SK-N-SH treated with all-trans-retinoic acid at 6 μM for 48 hours (cell line): ENCODE measurements around the gene GRIK4.

ENCODE experiments used
- ATAC-seq: fragments of 200-7000 bp; cut with Tn5 transposase; 3 replicates; pipeline ENCODE4 v1.9.1; 2020; ENCODE audit warnings: mild to moderate bottlenecking, moderate library complexity
- ARNTL ChIP-seq: fragments of 450-650 bp; formaldehyde crosslinking; IDR thresholded peaks from 2 replicates; pipeline ENCODE4 v1.5.0; 2020; ENCODE audit warnings: low read depth, mild to moderate bottlenecking, moderate library complexity, borderline replicate concordance
- CSDC2 ChIP-seq: fragments of 250-450 bp; sonication (Bioruptor Pico); IDR thresholded peaks from 2 replicates; pipeline ENCODE4 v1.5.0; 2020; ENCODE audit warnings: mild to moderate bottlenecking, moderate library complexity
- GLIS3 ChIP-seq: fragments of 250-450 bp; sonication (Bioruptor Pico); IDR thresholded peaks from 2 replicates; pipeline ENCODE4 v1.5.0; 2020; ENCODE audit warnings: mild to moderate bottlenecking, moderate library complexity
- ISL1 ChIP-seq: fragments of 250-450 bp; sonication (Bioruptor Pico); IDR thresholded peaks from 2 replicates; pipeline ENCODE4 v2.1.2; 2022; ENCODE audit warnings: mild to moderate bottlenecking, moderate library complexity
- OSR1 ChIP-seq: fragments of 250-450 bp; sonication (Bioruptor Pico); IDR thresholded peaks from 2 replicates; pipeline ENCODE4 v1.8.0; 2022; ENCODE audit warnings: moderate library complexity, mild to moderate bottlenecking, inconsistent platforms
- PATZ1 ChIP-seq: fragments of 250-450 bp; sonication (Bioruptor Pico); IDR thresholded peaks from 2 replicates; pipeline ENCODE4 v1.8.0; 2020; ENCODE audit warnings: mild to moderate bottlenecking, moderate library complexity, borderline replicate concordance
- PPARA ChIP-seq: fragments of 250-450 bp; sonication (Bioruptor Pico); IDR thresholded peaks from 2 replicates; pipeline ENCODE4 v1.5.0; 2020; ENCODE audit warnings: mild to moderate bottlenecking, borderline replicate concordance
- RARB ChIP-seq: fragments of 250-450 bp; sonication (Bioruptor Pico); IDR thresholded peaks from 2 replicates; pipeline ENCODE4 v1.8.0; 2021; ENCODE audit warnings: mild to moderate bottlenecking, moderate library complexity
- SNAI2 ChIP-seq: fragments of 250-450 bp; sonication (Bioruptor Pico); IDR thresholded peaks from 2 replicates; pipeline ENCODE4 v1.5.0; 2020; ENCODE audit warnings: mild to moderate bottlenecking, moderate library complexity
- TCF4 ChIP-seq: fragments of 250-450 bp; sonication (Bioruptor Pico); IDR thresholded peaks from 2 replicates; pipeline ENCODE4 v1.8.0; 2021; ENCODE audit warnings: mild to moderate bottlenecking, moderate library complexity, borderline replicate concordance
- TOX ChIP-seq: fragments of 250-450 bp; sonication (Bioruptor Pico); IDR thresholded peaks from 2 replicates; pipeline ENCODE4 v1.8.0; 2021; ENCODE audit warnings: mild to moderate bottlenecking, moderate library complexity, borderline replicate concordance
- ZFP3 ChIP-seq: fragments of 250-450 bp; sonication (Bioruptor Pico); IDR thresholded peaks from 2 replicates; pipeline ENCODE4 v1.5.0; 2020; ENCODE audit warnings: mild to moderate bottlenecking, moderate library complexity
- ZNF565 ChIP-seq: fragments of 450-650 bp; formaldehyde crosslinking; conservative IDR thresholded peaks from 2 replicates; pipeline ENCODE4 v1.5.0; 2020; ENCODE audit warnings: low read depth, mild to moderate bottlenecking, moderate library complexity
- ZNF70 ChIP-seq: fragments of 450-650 bp; formaldehyde crosslinking; IDR thresholded peaks from 2 replicates; pipeline ENCODE4 v1.5.0; 2020; ENCODE audit warnings: mild to moderate bottlenecking, moderate library complexity
- ZNF8 ChIP-seq: fragments of 450-650 bp; formaldehyde crosslinking; IDR thresholded peaks from 2 replicates; pipeline ENCODE4 v1.5.0; 2020; ENCODE audit warnings: mild to moderate bottlenecking, moderate library complexity
- TF ChIP-seq, protein P1 (sequence below): fragments of 250-450 bp; sonication (Bioruptor Pico); IDR thresholded peaks from 2 replicates; pipeline ENCODE4 v1.5.0; 2020; ENCODE audit warnings: mild to moderate bottlenecking, moderate library complexity
- TF ChIP-seq, protein P2 (sequence below): fragments of 250-450 bp; sonication (Bioruptor Pico); IDR thresholded peaks from 2 replicates; pipeline ENCODE4 v1.5.1; 2021; ENCODE audit warnings: mild to moderate bottlenecking, moderate library complexity

The GRIK4 gene

GRCh38 chr11:120682332-120682649, 170.7 kb downstream of the GRIK4 start:
- ATAC-seq = no peak
- TF ChIP-seq, protein P1, sequence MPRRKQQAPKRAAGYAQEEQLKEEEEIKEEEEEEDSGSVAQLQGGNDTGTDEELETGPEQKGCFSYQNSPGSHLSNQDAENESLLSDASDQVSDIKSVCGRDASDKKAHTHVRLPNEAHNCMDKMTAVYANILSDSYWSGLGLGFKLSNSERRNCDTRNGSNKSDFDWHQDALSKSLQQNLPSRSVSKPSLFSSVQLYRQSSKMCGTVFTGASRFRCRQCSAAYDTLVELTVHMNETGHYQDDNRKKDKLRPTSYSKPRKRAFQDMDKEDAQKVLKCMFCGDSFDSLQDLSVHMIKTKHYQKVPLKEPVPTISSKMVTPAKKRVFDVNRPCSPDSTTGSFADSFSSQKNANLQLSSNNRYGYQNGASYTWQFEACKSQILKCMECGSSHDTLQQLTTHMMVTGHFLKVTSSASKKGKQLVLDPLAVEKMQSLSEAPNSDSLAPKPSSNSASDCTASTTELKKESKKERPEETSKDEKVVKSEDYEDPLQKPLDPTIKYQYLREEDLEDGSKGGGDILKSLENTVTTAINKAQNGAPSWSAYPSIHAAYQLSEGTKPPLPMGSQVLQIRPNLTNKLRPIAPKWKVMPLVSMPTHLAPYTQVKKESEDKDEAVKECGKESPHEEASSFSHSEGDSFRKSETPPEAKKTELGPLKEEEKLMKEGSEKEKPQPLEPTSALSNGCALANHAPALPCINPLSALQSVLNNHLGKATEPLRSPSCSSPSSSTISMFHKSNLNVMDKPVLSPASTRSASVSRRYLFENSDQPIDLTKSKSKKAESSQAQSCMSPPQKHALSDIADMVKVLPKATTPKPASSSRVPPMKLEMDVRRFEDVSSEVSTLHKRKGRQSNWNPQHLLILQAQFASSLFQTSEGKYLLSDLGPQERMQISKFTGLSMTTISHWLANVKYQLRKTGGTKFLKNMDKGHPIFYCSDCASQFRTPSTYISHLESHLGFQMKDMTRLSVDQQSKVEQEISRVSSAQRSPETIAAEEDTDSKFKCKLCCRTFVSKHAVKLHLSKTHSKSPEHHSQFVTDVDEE = no peak
- TF ChIP-seq ZNF565 (CRISPR knock-in tag) (no peak), OSR1 (no peak), ZNF8 (CRISPR knock-in tag) (no peak), ARNTL (CRISPR knock-in tag) (no peak)

- no peak for ATAC-seq
- no peak for TF ChIP-seq CSDC2 (CRISPR knock-in tag)
- TF ChIP-seq TCF4 (CRISPR knock-in tag) = no peak
- TF ChIP-seq PATZ1 (CRISPR knock-in tag) = no peak
- TF ChIP-seq, protein P2, sequence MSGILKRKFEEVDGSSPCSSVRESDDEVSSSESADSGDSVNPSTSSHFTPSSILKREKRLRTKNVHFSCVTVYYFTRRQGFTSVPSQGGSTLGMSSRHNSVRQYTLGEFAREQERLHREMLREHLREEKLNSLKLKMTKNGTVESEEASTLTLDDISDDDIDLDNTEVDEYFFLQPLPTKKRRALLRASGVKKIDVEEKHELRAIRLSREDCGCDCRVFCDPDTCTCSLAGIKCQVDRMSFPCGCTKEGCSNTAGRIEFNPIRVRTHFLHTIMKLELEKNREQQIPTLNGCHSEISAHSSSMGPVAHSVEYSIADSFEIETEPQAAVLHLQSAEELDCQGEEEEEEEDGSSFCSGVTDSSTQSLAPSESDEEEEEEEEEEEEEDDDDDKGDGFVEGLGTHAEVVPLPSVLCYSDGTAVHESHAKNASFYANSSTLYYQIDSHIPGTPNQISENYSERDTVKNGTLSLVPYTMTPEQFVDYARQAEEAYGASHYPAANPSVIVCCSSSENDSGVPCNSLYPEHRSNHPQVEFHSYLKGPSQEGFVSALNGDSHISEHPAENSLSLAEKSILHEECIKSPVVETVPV (CRISPR knock-in tag) = no peak
- no peak for TF ChIP-seq SNAI2 (CRISPR knock-in tag)
- no peak for TF ChIP-seq ISL1
- TF ChIP-seq ZNF70 = no peak
- TF ChIP-seq PPARA = no peak
- TF ChIP-seq RARB (CRISPR knock-in tag) = no peak
- no peak for TF ChIP-seq GLIS3
- TF ChIP-seq ARNTL (CRISPR knock-in tag) = no peak
- TF ChIP-seq, protein P1 = no peak
Measured at GRCh38 chr11:120682866-120683265, 171.3 kb downstream of the GRIK4 start.

- no peak for TF ChIP-seq TOX
- TF ChIP-seq ZFP3 (CRISPR knock-in tag) = no peak
- no peak for TF ChIP-seq ISL1
- no peak for TF ChIP-seq ARNTL (CRISPR knock-in tag)
- TF ChIP-seq, protein P1 = no peak
- TF ChIP-seq OSR1 = no peak
- ATAC-seq = no peak
Measured at GRCh38 chr11:120686516-120686915, 175.0 kb downstream of the GRIK4 start.

GRCh38 chr11:120688163-120688562, 176.6 kb downstream of the GRIK4 start:
- no peak for ATAC-seq
- TF ChIP-seq ZFP3 (CRISPR knock-in tag) = no peak
